GM18909 (cell line): ENCODE measurements around the gene PPARA.
A peak's percentile ranks its signal among the peaks of the same experiment; 100 is the strongest.

Source experiments
- ATAC-seq: cut with Tn5 transposase; IDR thresholded peaks from one replicate; pipeline ENCODE4 v1.9.1; 2021; ENCODE audit warnings: mild to moderate bottlenecking; ENCODE audit not compliant: unreplicated experiment, poor library complexity

Gene PPARA

DNA sequence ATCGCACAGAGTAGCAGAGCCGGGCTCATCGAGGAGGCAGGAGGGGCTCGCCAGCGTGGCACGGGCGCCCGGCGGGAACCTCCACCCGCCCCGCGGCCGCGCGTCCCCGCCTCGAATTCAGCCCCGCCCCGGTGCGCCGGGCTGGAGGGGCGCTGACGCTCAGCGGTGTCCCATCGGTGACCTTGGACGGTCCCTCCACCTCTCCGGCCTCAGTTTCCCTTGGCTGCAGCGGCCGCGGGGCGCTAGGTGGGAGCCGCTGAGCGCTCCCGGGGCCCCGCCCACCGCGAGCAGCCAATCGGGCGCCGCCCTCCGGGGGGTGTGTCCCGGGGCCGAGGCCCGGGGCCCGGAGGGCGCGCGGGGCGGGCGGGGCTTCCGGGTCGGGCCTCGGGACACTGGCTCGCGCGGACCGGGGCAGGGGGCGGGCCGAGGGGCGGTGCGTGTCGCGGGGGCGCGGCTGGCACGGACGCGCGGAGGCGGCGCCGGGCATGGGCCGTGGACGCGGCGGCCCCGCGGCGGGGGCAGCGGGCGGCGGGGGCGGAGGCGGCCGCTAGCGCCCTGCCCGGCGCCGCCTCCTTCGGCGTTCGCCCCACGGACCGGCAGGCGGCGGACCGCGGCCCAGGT, at the start of gene PPARA:
Gene PPARA (plus strand): TSS at position 493 of the 621 bp plus-strand sequence. CDS start 47,858 bp downstream, outside the sequence.
- ATAC-seq: peak; percentile 77

GRCh38 chr22:46102159-46102558, 48.2 kb upstream of the PPARA start:
- no peak for ATAC-seq

- ATAC-seq: no peak
Measured at GRCh38 chr22:46102752-46103151, 47.6 kb upstream of the PPARA start.

- ATAC-seq: no peak
Measured at GRCh38 chr22:46103181-46103580, 47.1 kb upstream of the PPARA start.

DNA sequence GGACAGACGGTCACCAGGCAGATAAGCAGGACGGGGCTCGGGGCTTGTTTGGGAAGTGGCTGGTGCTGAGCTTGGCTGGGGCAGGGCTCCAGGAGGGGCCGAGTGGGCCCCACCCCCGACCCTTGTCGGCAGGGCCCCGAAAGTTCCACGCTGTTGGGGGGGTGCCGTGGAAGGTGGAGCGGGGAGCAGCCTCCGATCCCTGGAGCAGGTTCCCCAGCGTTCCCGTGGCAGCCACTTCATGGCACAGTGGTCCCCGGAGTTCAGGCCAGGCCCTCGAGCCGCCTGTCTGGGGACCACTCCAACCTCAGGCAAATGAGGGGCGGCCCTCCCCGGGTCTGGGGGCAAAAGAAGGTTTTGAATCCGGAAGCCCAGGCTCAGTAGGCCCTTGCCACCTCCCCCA, 46.7 kb upstream of the PPARA start:
- ATAC-seq: no peak

DNA sequence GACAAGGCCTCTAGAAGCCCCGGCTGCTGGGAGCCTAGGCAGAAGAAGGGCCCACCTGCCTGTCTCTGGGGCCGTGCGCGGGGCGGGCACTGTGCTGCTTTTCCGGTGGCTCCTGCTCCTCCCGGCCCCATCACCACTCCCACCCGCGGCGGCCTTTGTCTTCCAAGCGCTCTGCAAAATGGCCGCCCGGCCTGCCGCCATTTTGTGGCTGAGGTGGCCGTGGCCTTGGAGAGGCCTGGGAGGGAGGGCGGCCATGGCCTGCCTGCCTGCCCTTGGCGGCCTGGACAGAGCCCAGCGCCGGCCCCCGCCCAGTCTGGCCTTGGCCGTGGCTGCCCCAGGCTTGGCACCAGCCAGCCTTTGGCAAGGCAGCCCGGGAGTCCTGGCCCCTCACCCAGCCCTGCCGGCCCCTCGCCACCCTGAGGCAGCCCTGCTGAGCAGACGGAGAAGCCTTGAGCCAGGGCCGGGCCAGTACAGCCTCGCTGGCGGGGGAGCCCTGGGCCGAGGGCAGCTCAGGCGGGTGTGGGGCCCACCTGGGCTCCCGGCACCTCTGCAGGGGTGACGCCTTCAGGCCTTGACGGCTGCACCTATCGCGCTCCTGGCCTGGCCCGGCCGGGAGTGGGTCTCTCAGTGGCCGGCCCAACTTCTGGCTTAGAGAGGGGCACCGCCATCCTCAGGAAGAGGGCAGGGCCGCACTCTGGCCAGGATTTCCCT, 46.0 kb upstream of the PPARA start:
- ATAC-seq: no peak

DNA sequence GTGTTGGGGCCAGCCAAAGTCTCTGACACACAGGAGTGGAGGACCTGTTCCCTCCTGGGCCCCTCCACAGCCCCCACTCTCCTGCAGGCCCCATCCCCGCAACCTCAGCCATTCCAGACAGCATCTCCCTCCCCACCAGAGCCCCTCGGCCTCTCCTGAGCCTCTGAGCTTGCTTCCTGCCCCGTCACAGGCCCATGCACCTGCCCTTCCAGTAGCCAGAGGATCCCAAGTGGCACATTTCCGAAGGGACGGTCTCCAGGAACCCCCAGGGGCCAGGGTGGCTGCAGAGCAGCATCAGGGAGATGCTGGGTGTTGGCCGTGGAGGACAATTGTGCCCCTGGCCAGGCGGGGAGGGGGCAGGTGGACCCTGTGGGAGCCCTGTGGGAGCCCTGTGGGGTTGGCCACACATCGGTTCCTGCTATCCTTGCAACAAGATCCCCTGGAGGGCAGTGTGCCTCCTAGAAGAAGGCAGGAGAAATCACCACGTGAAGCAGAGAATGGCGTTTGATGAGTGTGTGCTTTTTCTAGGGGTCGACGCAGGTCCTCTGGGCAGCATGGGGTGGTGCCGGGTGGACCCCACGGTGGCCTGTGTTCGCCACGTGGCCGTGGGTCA, 45.3 kb upstream of the PPARA start:
- ATAC-seq: no peak

DNA sequence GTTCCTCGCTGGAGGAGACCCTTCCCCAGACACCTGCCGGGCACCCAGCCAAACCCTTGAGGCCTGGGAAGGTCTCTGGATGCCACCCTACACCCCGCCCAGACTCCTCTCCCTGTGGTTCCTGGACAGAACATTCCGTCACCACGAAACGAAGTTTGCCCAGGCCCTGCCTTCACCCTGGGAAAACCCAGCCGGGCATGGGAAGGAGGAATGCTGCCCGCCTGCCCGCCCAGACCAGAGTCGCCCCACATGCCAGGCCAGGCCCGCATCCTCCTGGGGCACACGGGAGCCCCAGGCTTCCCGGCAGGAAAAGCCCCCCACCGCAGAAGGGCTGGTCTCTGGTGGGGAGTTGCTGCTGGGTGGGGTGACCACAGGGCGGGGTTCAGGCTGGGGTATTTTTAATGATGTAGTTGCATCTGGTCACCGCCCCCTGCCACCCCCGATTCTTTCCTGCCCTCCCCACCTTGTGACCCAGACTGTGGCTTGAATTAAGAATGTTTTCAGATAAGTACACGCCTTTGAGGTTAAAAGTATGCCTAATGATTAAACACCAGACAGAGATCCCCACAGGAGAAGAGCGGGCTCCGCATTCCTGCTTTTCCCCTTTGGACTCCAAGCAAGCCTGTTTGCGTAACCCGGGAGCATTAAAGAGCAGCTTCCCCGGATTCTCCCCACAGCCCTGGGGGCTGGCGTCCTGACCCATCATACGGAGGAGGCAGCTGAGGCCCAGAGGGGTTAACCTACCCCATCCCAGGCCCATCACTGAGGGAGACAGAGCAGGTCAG, 44.6 kb upstream of the PPARA start:
- no peak for ATAC-seq

DNA sequence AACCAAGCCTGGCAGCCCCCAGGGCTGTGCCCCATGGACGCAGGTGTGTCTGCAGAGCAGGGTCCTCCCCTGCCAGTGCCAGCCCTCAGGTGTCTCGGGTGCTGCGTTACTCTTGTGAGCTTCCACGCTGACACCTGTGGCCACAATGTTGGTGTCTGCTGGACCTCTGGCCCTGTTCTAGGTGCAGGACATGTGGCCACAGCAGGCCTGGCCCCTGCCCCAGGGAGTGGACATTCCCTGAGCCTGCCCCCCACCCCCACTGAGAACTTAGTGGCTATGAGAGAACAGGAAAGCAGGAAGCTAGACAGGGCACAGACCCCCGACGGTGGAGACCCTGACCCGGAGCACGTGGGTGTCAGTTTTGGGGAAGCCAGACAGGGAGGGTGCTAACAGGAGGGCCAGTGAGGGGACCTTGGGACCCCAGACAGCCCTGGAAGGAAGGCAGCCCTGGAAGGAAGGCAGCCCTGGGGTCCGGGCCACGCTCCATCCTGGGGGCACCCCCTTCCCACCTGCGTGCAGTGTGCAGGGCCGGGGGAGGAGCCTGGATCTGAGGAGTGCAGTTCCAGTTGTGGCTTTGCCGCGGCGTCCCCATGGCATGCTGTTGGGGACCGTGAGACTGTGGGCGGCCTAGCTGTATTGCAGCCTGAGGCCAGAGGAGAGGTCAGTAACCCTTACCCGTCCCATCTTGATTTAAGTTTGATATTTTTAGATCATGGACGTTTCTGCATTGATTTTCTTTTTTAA, 43.9 kb upstream of the PPARA start:
- no peak for ATAC-seq

DNA sequence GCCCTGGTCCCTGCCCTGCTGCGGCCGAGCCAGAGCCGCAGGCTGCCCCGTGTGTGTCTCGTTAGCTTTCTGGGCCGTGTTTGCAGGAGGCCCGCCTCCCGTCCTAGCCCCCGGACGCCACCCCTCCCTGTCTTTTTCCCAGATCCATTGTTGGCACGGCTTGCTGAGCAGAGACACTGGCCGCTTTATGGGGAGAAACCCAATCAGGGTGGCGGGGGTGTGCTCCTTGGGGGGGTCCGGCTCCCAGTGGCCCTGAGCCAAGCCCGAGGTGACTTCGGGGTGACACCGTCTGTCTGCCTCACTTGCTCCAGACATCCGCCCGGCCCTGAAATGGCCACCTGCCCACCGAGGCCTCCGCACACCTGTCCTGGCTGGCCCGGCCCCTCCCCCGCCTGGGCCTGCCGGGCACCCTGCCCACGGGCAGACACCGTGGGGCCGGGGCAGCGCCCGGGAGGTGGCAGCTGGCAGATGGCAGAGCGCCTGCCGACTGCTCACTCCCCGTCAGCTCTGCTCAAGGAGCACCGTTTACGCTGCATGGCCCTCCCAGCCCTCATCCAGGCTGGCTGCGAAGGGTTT, 43.1 kb upstream of the PPARA start:
- ATAC-seq: no peak

DNA sequence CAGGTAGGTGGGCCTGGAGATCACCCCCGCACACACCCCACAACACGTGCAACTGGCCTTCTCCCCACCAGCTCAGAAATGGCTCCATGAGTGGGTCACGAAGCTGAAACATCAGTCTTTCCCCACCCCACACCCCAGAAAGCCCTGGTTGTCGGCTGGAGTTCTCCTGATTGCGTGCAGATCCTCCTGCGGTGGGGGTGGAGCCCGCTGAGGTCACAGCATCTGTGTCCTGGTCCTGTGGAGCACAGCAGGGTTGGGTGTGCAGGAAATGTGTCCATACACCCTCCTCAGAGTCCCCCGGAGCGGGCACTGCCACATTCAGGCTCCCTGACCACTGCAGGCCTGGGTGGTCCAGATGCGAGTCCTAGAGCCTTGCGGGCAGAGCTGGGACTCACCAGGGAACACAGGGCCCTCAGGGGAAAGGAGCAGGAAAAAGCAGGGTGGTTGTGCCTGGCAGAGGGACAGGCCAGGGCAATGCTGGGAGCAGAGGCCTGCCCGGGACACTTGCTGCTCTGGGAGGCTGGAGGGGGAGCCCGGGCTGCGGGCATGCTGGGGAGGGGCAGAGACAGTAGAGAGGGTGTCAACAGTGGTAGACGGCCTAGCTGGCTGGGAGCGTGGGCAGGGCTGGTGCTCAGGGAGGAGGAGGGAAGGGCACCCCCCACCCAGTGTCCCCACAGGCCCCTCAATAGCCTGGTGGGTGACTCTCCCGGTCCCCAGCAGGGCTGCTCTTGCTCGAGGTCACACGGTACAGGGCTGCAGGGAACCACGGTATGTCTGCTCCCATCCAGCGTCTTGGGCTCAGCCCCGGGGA, 42.4 kb upstream of the PPARA start:
- ATAC-seq: no peak

DNA sequence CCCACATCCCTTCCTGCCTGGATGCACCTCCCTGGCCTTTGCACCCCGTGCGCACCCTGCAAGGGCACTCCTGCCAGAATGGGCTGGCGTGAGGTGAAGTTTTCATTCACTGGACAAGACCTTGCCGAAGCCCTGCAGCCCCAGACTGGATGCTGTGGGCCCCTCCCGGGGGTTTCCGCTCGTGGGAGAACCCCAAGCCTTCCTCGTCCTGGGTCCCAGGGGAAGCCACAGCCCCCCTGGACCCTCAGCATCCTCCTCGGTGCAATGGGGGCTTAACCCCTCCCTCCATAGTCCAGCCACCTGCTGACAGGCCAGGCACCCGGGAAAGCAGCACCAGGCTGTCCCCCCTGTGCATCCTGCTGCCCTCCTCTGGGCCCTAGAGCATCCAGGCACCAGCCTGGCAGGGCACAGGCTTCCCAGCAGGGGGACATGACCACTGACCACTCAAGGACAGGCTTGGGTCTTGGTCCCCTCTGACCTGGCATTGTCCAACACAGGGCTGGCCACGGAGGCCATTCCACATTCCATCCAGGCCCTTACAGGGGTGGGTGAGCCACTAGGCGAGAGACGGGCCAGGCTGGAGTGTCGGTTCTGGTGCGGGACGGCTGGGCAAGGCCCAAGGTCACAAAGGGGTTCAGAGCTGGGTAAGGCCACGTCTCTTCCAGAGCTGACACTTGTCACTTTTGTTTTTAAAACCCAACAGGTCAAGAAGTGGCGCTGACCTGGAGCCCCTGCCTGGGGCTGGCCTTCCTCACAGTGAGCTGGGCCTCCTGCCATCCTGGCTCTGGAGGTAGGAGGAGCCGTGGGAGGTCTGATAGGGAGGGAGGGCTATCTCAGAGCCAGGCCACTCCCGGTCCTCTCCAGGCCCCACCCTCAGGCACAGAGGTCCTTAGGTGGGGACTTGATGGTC, 41.5 kb upstream of the PPARA start:
- ATAC-seq: no peak

DNA sequence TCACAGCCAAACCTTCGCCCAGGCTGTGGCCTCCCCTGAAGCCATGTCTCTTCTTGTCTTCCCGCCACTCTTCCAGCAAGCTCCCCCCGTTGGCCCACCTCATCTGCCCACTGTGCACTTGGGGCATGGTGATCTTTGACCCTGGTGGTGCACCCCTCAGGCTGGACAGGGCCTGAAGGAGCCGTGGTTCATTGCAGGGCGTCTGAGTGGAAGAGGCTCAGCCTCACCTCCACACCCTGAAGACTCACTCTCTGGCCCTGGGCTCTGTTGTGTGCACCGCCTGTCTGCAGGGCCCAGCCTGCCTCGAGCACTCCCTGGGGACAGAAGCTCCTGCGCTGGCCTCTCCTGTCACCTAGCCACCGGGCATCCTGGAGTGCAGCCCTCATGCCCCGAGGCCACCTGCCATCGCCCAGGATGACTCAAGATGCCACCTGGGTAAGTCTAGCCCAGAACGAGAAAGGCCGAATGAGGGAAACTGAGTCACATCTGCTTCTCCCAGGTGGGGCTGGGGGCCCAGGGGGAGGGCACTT, 40.8 kb upstream of the PPARA start:
- no peak for ATAC-seq

DNA sequence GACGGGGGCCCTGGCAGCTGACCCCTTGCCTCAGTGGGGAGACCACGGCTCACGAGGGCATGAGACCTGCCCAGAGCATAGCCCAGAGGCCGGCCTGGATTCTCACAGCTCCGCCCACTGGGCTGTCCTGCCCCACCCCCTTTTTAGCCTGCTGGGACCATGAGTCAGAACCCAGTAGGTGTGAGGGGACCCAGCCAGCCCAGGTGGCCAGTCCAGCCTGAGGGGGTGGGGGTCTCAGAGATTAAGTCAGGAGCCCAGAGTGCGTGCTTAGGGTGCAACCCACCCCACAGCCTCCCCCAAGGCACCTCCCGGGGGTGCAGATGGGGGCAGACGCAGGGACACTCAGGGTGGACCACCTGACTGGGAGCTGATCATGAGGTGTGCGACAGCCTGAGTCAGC, 40.1 kb upstream of the PPARA start:
- ATAC-seq: no peak

DNA sequence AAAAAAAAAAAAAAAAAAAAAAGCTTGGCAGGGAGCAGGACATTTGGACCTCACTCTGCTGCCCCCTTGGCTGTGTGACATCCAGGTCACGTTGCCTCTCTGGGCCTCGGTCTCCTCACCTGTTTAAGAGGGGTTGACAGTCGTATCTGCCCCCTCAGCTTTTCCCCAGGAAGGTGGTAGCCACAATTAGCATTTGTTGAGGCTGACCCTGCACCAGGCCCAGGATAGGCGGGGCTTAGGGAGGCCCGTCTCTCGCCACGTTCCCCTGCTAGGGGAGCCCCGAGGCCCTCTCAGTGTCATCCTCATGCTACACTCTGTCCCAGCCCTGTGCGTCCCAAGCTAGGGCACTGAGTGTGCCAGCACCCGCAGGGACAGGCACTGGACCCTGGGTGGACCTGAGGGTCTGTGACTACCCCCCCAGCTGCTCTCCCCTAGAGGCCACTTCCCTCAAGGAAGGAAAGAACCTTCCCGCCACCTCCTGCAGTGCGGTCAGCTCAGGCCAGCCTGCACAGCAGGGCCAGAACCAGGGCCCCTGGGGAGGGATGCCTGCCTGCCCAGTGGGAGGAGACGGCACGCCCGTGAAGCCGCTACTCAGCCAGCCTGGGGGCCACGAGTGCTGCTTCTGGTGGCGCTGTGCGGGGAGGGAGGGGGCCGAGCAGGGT, 38.5 kb upstream of the PPARA start:
- ATAC-seq: no peak

- ATAC-seq: no peak
Measured at GRCh38 chr22:46112405-46112804, 37.9 kb upstream of the PPARA start.

- no peak for ATAC-seq
Measured at GRCh38 chr22:46113110-46113909, 37.0 kb upstream of the PPARA start.
